CD4-positive, alpha-beta T cell treated with Interleukin-15 for 1 hour (primary cell): ENCODE results near the gene ENDOV.

Experiments
- DNase-seq: peaks from one replicate; pipeline ENCODE4 v3.0.0-alpha.2; 2020

Gene ENDOV

DNA sequence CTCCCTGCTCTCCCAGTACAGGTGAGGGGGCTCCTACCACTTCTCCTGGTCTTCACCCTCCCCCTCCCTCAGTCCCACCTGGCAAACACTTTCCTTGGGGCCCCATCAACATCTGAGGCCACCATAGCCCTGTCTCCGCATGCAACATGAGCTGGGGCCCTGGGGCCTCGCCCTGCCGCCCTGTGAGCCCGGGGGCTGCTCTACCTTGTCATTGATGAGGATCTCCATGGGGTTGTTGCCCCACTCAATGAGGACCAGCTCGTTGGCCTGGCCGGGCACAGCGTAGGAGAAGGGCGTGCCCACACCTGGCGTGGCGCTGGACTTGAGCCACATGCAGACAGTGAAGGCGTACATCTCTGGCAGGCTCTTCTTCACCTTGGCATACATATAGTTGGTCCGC is 58.0 kb downstream of the ENDOV start:
- DNase-seq = no peak

DNA sequence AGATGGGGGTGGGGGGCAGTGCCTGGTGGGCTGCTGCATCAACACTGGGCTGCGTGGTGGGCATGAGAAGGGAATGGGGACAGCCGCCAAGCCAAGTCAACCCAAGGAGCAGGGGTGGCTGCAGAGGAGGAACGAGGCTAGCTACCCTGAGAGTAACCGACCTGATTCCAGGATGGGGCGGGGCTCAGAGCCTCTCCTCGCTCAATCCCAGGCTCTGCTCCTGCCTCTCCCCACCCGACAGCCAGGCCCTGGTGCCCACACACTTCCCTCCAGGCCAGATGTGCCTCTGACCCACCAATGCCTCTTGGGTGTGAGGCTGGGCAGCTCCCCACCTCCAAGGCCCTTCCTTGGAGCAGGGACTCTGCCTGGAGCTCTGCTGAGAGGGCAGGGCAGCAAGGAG is 58.7 kb downstream of the ENDOV start:
- DNase-seq = no peak

DNA sequence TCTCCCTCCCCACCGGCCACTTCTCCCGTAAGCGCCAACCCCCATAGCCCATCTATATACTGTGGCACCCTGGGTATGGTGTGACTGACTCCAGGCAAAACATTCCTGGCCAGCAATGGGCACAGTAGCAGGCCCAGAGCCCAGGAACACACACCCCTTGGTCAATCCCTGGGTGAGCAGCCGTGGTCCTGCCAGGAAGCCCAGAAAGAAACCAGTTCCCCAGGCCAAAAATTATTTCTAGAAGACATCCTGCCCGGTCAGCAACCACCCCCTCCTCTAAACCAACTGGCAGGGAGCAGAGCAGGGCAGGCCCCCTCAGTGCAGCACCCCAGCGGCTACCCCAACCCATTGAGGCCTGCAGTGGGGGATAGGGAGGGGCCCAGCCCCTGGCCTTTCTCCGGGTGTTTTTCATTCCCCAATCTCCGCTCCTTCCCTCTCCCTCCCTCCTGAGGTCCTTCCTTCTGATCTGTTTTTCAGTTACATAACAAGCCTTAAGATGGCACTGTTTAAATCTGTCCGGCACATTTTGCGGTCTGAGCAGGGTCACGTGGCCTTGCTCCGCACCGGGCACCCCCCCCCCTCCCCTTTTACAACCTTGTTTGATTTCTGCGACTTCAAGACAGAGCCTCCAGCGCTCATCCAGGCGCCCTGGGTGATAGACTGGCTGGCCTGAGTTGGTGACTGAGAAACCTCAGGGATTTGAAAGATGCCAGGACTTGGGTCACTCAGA is 59.4 kb downstream of the ENDOV start:
- DNase-seq = no peak

DNA sequence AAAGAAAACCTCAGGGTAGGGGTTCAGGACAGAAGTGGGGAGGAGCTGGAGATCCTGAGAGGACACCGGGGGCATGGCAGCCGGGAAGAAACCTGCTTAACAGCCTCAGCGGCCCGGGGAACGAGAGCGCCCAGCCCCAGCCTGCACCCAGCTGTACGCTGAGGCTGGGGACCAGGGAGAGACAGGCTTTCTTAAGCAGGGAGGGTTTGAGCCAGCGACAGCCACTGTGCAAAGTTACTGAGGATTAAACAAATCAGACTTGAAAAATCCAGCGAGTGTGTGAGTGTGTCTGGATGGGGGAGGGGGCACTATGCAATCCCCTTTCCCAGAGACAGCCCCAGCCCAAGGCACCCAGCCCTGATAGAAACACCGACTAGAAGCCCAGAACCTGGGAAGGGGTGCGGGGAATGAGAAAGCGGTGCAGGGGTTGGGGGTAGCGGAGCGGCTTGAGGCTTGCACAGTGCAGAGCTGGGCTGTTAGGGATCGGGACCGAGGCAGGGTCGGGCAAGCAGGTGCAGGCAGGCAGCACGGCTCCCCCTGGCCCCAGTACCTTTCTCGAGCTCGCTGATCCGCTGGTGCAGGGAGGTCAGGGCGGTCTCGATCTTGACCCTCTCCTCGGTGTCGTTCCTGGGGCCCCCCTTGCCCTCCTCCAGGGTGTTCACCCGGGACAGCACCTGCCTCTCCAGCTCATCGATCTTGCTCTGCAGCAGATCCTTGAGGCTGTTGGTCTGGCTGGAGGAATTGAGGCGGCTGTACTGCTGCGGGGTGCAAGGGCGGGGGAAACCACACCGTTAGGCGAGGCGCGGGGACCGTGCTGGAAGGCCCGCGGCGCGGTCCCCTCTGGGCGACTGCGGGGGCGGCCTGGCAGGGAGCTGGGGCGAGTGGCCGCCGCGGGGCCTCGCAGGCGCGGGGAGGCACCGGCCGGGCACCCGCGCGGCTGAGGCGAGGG is 60.3 kb downstream of the ENDOV start:
- no peak for DNase-seq

DNA sequence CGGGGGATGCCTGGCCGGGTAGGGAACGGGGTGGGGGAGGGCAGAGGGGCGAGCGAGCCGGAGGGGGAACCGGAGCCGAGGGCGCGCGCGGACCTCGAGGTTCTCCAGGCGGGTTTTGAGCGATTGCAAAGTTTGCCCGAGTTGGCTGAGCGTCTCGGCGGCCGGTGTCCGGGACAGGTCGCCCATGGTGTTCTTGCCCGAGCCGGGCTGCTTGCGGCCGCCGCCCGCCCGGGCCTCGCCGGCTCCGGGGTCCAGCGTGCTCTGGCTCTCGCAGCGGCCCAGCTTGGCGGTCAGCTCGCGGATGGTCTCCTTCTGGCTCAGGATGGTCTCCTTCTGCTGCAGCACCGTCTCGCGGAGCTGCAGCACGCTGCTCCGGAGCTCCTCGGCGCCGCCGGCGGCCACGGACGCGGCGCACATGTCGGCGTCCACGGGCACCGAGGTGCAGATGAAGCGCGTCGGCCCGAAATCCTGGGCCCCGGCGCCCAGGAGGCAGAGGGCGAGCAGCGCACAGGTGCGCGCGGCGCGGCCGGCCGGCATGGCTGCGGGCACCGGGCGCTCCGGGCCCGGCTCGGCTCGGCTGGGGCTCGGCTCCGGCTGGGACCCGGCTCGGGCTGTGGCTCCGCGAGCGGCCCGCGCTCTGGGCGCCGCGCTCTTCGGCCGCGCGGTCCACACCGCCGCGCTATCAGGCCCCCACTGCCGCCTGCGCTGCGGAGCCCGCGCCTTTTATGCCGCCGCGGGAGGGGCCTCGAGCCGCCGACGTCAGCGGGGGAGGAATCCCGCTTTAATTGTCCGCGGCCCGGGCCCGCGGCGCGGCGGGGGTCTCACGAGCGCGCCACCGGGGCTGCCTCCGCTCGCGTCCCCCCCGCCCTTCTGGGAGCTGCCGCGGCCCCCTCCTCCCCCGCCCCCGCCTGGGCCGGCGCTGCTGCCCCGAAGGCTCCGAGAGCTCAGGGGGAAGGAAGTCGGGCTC is 61.2 kb downstream of the ENDOV start, which contains the start of gene NPTX1:
Gene NPTX1, minus strand, starts transcription at position 698 of the 967 bp plus-strand sequence. Its CDS starts 161 bp downstream, at position 537.
- DNase-seq = no peak

DNA sequence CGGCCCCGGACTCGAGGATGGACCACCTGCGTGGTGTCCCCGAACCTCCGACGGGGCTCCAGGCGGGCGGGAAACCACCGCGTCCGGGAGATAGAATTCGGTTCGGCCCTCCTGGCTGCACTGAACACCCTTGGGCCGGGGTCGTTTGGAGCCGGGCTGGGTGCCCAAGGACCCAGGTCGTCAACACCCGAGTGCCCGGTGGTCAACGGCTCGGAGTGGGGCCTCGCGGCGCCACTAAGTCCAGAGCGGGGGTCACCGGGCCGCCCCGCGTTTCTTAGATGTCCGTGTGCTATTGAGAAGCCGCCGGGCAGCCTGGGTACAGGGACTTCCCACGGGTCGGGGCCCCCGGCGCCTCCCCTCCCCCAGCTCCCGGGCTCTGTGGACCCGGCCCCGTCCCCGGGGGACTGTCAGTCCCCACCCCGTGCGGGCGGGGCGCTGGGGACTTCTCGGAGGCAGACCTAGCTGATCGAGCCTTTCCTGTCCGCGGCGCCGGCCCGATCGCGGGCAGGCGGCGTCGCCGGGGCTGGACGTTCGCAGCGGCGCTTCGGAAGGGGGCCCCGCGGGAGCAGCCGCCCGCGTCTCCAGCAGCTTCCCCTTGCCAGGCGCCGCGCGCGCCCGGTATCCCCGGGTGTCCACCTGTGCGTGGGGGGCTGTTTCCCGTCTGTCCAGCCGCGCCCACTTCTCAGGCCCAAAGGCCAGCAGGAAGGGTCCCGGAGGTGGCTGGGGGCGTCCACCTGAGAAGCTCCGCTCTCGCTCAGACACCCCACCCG is 62.1 kb downstream of the ENDOV start:
- no peak for DNase-seq

DNA sequence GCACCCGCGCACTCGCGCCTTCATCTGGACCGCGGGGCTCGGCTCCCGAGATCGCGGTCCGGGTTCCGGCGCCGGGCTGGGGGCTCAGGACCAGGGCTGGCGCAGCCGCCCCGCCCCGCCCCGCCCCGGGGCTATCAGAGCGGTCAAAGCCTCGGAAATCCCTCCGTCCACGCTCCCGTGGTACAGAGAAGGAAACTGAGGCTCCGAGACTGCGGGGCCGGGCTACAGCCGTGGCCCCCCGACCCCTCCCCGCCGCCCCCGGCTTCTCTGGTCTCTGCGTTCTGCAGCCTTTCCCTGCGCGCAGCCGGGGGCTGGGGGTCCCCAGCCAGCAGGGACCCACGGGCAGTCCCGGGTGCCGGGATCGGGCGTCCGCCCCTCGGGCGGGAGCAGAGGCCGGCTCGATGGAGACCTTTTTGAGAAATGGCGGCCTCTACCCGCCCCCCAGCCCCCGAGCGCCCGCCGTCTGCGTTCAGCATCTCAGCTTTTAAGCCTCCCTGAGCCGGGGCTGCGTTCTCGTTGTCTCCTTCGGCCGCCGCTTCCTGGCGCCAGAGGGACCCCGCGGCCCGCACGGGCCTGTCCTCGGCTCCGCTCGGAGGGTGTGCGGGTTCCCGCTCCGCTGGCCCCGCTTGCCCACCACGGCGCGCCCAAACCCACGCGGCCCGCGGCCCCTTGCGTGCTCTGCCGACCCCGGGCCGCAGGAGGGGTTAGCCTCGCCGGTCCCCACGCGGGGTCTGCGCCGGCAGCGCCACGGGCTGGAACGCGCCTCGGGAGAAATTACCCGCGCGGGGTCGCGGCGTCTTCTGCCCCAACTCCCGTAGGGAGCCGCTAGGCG is 62.9 kb downstream of the ENDOV start:
- DNase-seq = no peak

DNA sequence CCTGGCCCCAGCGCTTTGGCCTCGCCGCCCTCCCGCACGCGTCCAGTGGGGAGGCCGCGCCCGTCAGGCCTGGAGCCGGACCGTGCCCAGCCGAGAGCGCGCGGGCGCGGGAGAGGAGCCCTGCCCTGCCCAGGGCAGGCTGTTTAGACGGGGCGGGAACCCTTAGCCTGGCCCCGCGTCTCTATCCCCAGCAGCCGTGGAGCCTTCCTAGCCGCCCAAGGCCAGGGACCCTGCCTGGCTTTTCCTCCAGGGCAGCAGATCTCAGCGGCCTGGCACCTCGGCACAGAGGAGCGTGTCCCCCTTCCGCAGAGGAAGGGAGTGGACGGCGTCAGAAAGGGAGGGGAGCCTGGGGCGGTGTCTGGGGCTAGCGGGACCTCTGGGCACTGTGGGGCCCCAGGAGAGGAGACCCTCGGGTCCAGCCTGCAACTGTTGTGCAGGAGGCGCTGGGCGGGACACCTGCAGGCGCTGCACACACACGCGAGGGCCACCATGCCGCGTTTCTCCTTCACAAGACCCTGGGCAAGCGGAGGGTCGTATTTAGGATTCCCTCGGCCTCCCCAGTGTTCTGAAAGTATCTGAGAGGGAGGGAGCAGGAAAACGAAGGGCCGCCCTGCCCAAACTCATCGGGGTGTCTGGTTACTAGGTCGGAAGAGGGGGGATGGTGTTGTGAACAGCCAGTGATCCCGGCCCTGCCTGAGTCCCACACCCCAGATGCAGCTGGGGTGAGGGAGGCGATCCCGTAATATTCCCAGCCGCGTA is 63.7 kb downstream of the ENDOV start:
- no peak for DNase-seq

DNA sequence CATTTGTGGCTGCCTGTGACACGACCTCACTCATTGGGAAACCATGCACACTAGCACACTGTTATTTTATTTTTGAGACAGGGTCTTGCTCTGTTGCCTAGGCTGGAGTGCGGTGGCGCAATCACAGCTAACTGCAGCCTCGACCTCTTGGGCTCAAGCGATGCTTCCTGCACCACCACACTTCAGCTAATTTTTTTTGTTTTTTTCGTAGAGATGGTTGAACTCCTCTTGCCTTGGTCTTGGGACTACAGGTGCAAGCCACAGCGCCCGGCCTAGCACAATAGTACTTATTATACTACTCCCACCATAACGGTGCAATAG is 64.2 kb downstream of the ENDOV start:
- DNase-seq = no peak

DNA sequence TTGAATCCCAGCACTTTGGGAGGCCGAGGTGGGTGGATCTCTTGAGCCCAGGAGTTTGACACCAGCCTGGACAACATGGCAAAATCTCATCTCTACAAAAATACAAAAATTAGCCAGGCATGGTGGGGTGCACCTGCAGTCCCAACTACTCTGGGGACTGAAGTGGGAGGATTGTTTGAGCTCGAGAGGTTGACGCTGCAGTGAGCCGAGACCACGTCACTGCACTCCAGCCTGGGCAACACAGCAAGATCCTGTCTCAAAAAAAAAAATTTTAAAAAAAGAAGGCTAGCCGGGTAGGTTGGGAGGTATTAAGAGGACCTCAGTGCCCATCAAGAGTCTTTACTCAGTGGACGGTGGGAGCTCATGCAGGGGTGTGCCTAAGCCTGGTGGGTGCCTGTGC is 65.3 kb downstream of the ENDOV start:
- no peak for DNase-seq

DNA sequence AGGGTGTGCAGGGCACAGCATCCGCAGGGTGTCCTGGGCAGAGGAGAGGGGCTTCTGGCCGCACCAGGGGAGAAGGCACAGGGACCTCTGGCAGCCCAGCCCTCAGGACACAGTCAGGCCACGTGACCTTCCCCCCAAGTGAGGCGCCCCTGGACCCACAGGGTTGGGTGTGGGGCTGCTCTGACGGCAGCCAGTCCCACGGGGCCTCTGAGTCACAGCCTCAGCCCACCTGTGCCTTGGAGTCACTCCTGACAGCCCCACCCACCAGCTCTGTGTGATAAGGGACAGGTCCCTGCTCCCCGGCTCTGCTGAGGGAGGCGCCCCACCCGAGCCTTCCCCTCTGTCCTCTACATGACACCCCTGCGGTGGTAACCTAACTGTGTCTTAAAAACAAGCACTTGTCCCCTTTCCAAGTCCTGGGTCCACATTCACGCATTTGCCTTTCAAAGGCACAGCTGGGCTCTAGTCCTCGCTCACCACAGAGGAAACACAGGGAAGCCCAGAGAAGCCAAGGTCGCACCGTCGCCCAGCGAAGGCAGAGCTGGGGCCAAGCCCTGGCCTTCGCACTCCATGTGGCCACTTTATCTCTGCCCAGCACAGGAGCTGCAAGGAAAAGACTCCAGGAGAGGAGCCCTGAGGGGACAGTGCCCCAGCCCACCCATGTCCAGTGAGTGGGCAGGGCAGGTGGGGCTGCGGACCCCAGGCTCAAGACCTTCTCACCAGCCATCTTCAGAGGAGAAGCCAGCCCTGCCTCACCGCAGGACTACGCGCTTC is 66.5 kb downstream of the ENDOV start:
- no peak for DNase-seq

DNA sequence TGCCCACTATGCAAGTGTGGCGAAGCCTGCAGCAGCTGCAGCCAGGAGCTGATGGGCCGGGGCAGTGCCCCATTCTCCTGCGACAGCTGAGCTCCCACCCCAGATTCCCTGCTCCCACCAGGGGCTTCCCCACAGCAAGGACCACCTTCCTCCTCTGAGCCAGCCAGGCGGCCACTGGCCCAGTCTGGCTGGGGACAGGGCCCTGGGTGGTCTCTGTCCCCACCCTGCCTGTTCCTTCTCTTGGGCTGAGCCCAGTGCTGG is 67.0 kb downstream of the ENDOV start:
- no peak for DNase-seq

DNA sequence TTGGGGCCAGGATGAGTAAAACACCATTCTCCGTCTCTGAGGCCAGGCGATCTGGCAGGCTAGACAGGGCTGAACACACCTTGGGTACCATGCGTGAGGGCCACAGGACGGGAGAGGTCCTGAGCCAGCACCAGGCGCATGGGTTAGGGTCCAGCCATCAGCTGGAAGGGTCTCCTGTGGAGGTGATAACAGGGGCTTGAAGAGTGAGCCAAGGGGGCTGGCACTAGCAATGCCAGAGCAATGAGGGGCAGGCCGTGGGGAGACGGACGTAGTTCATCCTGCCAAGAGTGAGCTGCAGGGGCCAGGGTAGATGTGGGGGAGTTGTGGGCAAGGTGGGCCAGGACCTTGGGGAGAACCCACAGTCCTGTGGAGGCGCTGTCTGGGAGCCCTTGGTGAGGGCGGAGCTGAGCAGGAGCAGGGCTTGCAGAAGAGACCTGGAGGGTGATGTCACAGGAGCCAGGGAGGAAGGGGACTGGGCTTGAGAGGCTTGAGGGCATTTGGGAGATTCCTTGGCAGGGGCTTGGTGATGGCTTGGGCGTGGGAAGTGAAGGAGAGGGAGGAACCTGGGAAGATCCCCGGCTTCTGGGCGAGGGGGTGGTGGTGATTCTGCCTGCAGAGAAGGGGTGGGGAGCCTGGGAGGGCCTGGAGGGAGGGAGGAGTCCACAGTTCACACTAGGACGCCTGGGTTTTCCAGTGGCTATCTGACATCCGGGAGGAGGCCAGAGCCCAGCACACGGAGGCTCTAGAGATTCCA is 67.8 kb downstream of the ENDOV start:
- DNase-seq = no peak

DNA sequence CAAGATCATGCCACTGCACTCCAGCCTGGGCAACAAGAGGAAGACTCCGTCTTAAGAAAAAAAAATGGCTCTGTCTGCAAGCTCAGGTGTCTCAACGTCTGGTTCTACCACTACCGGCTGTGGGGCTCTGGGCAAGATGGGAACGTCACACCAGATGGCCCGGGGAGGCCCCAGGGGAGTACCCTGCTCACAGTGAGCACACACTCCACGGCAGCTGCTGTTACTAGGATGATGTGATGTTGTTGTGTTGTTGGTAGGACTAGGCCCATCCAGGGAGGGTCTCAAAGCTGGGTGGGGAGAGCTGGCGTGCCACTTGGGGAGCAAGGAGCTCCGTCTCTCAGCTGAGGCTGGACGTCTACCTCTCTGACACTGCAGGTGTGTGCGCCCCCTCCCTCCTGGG is 70.9 kb downstream of the ENDOV start:
- peak; percentile 55 for DNase-seq

DNA sequence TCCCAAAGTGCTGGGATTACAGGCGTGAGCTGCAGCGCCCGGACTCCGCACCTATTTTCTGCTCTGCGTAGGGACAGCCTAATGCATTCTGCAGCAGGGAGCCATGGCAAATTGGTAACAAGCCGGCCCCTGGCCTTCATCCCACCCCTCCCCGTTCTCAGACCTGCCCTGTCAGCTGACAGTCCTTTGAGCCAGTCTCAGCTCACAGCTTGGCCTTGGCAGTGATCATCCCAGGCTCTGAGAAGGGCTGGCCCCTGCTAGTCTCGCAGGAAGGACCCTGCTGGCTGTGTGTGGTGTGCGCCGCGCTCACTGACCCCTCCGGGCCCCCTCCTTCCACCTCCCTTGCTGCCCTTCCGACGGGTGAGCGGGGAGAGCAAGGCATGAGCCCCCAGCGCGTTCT is 71.7 kb downstream of the ENDOV start:
- no peak for DNase-seq

DNA sequence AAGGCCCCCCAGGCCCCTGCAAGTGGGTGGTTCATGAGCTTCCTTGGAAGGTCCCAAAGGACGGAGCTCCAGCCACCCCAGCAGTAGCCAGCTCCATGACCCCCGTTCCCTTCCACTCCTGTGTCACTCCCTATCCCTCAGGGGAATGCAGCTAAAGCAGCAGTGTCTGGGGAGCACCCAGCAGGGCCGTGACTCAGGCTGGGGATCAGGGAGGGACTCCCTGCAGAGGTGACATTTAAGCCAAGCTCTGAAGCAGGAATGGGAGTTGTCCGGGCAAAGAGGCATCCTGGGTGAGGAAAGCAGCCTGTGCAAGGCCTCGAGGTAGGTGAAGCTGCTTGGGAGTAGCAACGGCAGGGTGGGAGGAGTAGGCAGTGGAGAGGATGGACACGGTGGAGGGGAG is 72.5 kb downstream of the ENDOV start:
- no peak for DNase-seq
